HepG2 (cell line): ENCODE results near the gene XRCC5. TPM values are rescaled to one million over a fixed set of nuclear protein-coding genes. Genes with fewer than 3 reads are reported as not detected.
A peak's percentile ranks its signal among the peaks of the same experiment; 100 is the strongest.

ENCODE experiments used
- ATAC-seq: fragments of 200-7000 bp; cut with Tn5 transposase; 3 replicates; pipeline ENCODE4 v1.9.1; 2020; ENCODE audit warnings: mild to moderate bottlenecking, moderate library complexity
- BruUV-seq: library from RNA; stranded (reverse); fragments of 400-500 nt; replicated peaks from 2 replicates; lab custom pipeline; 2021; lab: Mats Ljungman, UMichigan
- CTCF ChIA-PET: fragments of 300-600 bp; formaldehyde crosslinking; extraction: SDS; loops from one replicate; lab custom pipeline; 2021; ENCODE audit warnings: low total read pairs, inconsistent platforms, low intra/inter-chr PET ratio; lab: Yijun Ruan, JAX
- POLR2A ChIA-PET: fragments of 350-600 bp; sonication (Branson Sonifier 250); formaldehyde crosslinking; loops from one replicate; lab custom pipeline; 2020; ENCODE audit warnings: antibody characterized with exemption, inconsistent platforms; lab: Yijun Ruan, JAX
- DNase-seq: peaks from one replicate; pipeline ENCODE4 v3.0.0-alpha.2; 2015; ENCODE audit warnings: low spot score
- FAIRE-seq: peaks from 3 replicates; lab custom pipeline; 2011; peaks lifted over from hg19 to GRCh38; lab: Jason Lieb, UNC
- H2AFZ ChIP-seq: one replicate; pipeline ENCODE4 v1.6.1; 2011; ENCODE audit warnings: low read length, inconsistent platforms
- H3K27ac ChIP-seq: fragments of 300-600 bp; 3 replicates; pipeline ENCODE4 v1.8.0; 2011; ENCODE audit warnings: mixed run types, mild to moderate bottlenecking, mixed read lengths, low read length, inconsistent platforms; ENCODE audit not compliant: insufficient read depth; ENCODE audit errors: extremely low read length
- H3K27me3 ChIP-seq, 2 experiments: fragments of 200-600 bp in 1 of 2; 2 replicates in 1 of 2; 3 replicates in 1 of 2; pipeline versions ENCODE4 v1.6.0 to v1.8.0; 2011; ENCODE audit warnings: low read length in 2 of 2, mild to moderate bottlenecking in 2 of 2, moderate library complexity in 2 of 2, inconsistent platforms in 1 of 2; ENCODE audit not compliant: insufficient read depth in 2 of 2, control insufficient read depth in 1 of 2
- H3K36me3 ChIP-seq, 2 experiments: fragments of 200-600 bp in 1 of 2; replicated peaks in 1 of 2; 2 replicates in 1 of 2; 3 replicates in 1 of 2; pipeline versions ENCODE4 v1.5.1 to v1.8.0; 2011; ENCODE audit warnings: low read length in 2 of 2, inconsistent platforms in 1 of 2; ENCODE audit not compliant: insufficient read depth in 2 of 2, control insufficient read depth in 1 of 2
- H3K4me1 ChIP-seq: 2 replicates; pipeline ENCODE4 v1.5.1; 2012; ENCODE audit warnings: low read length, inconsistent platforms; ENCODE audit not compliant: insufficient read depth
- H3K4me2 ChIP-seq: 2 replicates; pipeline ENCODE4 v1.6.0; 2011; ENCODE audit warnings: low read depth, low read length, inconsistent platforms
- H3K4me3 ChIP-seq, 3 experiments: fragments of 200-600 bp in 1 of 3; sonication (generic), shearing (Covaris generic) in 1 of 3; replicated peaks in 1 of 3; 2 replicates each; pipeline ENCODE4 v1.5.1; 2011 to 2016; ENCODE audit warnings: low read length in 3 of 3, inconsistent platforms in 2 of 3, low read depth in 2 of 3, mild to moderate bottlenecking in 2 of 3, control low read depth in 1 of 3, mixed read lengths in 1 of 3; ENCODE audit not compliant: insufficient read depth in 1 of 3
- H3K79me2 ChIP-seq: one replicate; pipeline ENCODE4 v1.6.1; 2011; ENCODE audit warnings: low read length, inconsistent platforms; ENCODE audit not compliant: insufficient read depth
- H3K9ac ChIP-seq: 2 replicates; pipeline ENCODE4 v1.6.0; 2011; ENCODE audit warnings: mild to moderate bottlenecking, low read depth, low read length, inconsistent platforms; ENCODE audit not compliant: insufficient read depth
- H3K9me3 ChIP-seq: 2 replicates; pipeline ENCODE4 v1.5.1; 2012; ENCODE audit warnings: mild to moderate bottlenecking, low read length
- H4K20me1 ChIP-seq: 2 replicates; pipeline ENCODE4 v1.6.0; 2011; ENCODE audit warnings: inconsistent platforms, mild to moderate bottlenecking, low read length, moderate library complexity; ENCODE audit not compliant: insufficient read depth
- CTCF ChIP-seq: sonication (generic); formaldehyde crosslinking; IDR thresholded peaks from 2 replicates; pipeline ENCODE4 v1.5.0; 2020; ENCODE audit warnings: mild to moderate bottlenecking, missing genetic modification reagents, moderate library complexity
- DMAP1 ChIP-seq: IDR thresholded peaks from 2 replicates; pipeline ENCODE4 v1.6.1; 2016
- ETS1 ChIP-seq: sonication (generic); formaldehyde crosslinking; IDR thresholded peaks from 2 replicates; pipeline ENCODE4 v1.4.0; 2020; ENCODE audit warnings: missing genetic modification reagents
- GFI1 ChIP-seq: sonication (generic); formaldehyde crosslinking; IDR thresholded peaks from 2 replicates; pipeline ENCODE4 v1.5.0; 2020; ENCODE audit warnings: missing genetic modification reagents, mild to moderate bottlenecking, borderline replicate concordance
- IKZF5 ChIP-seq: IDR thresholded peaks from 2 replicates; pipeline ENCODE4 v1.6.1; 2018; ENCODE audit warnings: missing genetic modification reagents, mild to moderate bottlenecking, missing compliant biosample characterization
- MEF2D ChIP-seq: sonication (generic); formaldehyde crosslinking; IDR thresholded peaks from 2 replicates; pipeline ENCODE4 v1.5.1; 2020; ENCODE audit warnings: mild to moderate bottlenecking, missing genetic modification reagents
- RAD21 ChIP-seq: fragments of 450-650 bp; formaldehyde crosslinking; IDR thresholded peaks from 2 replicates; pipeline ENCODE4 v1.5.0; 2020; ENCODE audit warnings: mild to moderate bottlenecking
- STAG1 ChIP-seq: sonication (generic); formaldehyde crosslinking; IDR thresholded peaks from 2 replicates; pipeline ENCODE4 v1.4.0; 2020; ENCODE audit warnings: missing genetic modification reagents
- ZNF343 ChIP-seq: sonication (generic); formaldehyde crosslinking; IDR thresholded peaks from 2 replicates; pipeline ENCODE4 v1.4.0; 2020; ENCODE audit warnings: mild to moderate bottlenecking, missing genetic modification reagents
- ZNF605 ChIP-seq: sonication (generic); formaldehyde crosslinking; IDR thresholded peaks from 2 replicates; pipeline ENCODE4 v1.8.0; 2022; ENCODE audit warnings: mild to moderate bottlenecking, missing genetic modification reagents
- ZNF773 ChIP-seq: sonication (generic); formaldehyde crosslinking; IDR thresholded peaks from 2 replicates; pipeline ENCODE4 v1.4.0; 2020; ENCODE audit warnings: missing genetic modification reagents, borderline replicate concordance
- ZNF780A ChIP-seq: sonication (generic); formaldehyde crosslinking; IDR thresholded peaks from 2 replicates; pipeline ENCODE4 v1.8.0; 2022; ENCODE audit warnings: mild to moderate bottlenecking, missing genetic modification reagents, moderate library complexity
- ZSCAN12 ChIP-seq: sonication (generic); formaldehyde crosslinking; IDR thresholded peaks from 2 replicates; pipeline ENCODE4 v1.9.0; 2021; ENCODE audit warnings: mild to moderate bottlenecking, missing genetic modification reagents
- WGBS: methylation state at CpG from one replicate; pipeline ENCODE4 v1.1.6; 2017; ENCODE audit warnings: low lambda C conversion rate; 5-methylcytosine and 5-hydroxymethylcytosine counted together
- in situ Hi-C: cut with HindIII; loops from 2 replicates; pipeline ENCODE4 v1.10.0; 2017; ENCODE audit warnings: low pct_unique_long_range_greater_than_20kb; ENCODE audit not compliant: extremely low pct_ligation_motif_present
- intact Hi-C: fragments of 100-400 bp; cut with micrococcal nuclease; formaldehyde crosslinking; loops from one replicate; pipeline ENCODE4 v1.10.0; 2022; ENCODE audit not compliant: unreplicated experiment
- polyA plus RNA-seq, 8 experiments: library from polyadenylated mRNA; depleted of rRNA in 3 of 8; stranded (reverse) in 7 of 8; unstranded in 1 of 8; fragments of >200 nt; fragmentation: Illumina TruSeq in 4 of 8; extraction: Trizol in 4 of 8; gene quantifications; 2 replicates each; pipeline versions ENCODE4 v1.2.1 to v1.2.3, GENCODE V29; 2011 to 2016; ENCODE audit warnings: low read depth in 4 of 8, missing spikeins in 1 of 8, mixed read lengths in 1 of 8; ENCODE audit not compliant: insufficient read depth in 1 of 8
- total RNA-seq, 5 experiments: library from RNA; depleted of rRNA; stranded (reverse); fragments of >200 nt; fragmentation: Illumina TruSeq; extraction: Trizol; gene quantifications; 2 replicates each; pipeline ENCODE4 v1.2.3, GENCODE V29; 2016; ENCODE audit warnings: low read depth in 1 of 5

Gene XRCC5
- total and polyA plus RNA-seq, 2 of the 13 experiments (the other 11 are each of a cell fraction or from before 2014, with no cell fraction given) = 264 to 454 TPM

- FAIRE-seq = no peak
- POLR2A ChIA-PET = interaction anchor here (0.8 to 1.1 kb wide), 3 partner anchors 18 to 50 kb away, joined by 3 read pairs; partner anchors contain the start of genes PECR and TMEM169
- WGBS = 99% methylated on average over 2 of the region's 2 CpGs
- Histone ChIP-seq H2AFZ (no peak overlapping the region), H3K27me3 (no peaks in the 10 kb centered on the region), H3K9me3 (no peaks in the 10 kb centered on the region), H3K36me3 (peaks cover 26 to 57% of the 10 kb centered on the region in 2 experiments), H4K20me1 (peaks cover 8% of the 10 kb centered on the region; the same call in 1 of the 2 replicates), H3K27ac (no peak overlapping the region), H3K79me2 (peaks cover 15% of the 10 kb centered on the region), H3K4me3 (no peak overlapping the region), H3K4me1 (peaks cover 32% of the 10 kb centered on the region), H3K4me2 (no peak overlapping the region), H3K9ac (no peak overlapping the region)
- in situ Hi-C loops = no loop called here
- TF ChIP-seq STAG1 (CRISPR knock-in tag) = peak; percentile 72
- TF ChIP-seq ETS1 = no peak
- TF ChIP-seq IKZF5 (CRISPR knock-in tag) = no peak
- TF ChIP-seq MEF2D = no peak
- no peak for TF ChIP-seq GFI1
- TF ChIP-seq ZNF605 (CRISPR knock-in tag) = no peak
- no peak for TF ChIP-seq DMAP1 (CRISPR knock-in tag)
- TF ChIP-seq CTCF (CRISPR knock-in tag) = peak; percentile 58
- TF ChIP-seq ZNF773 (CRISPR knock-in tag) = no peak
- no peak for TF ChIP-seq ZSCAN12 (CRISPR knock-in tag)
- TF ChIP-seq RAD21 (CRISPR knock-in tag) = 0 out of 2 replicates have a peak, but pooled peaks have one; percentile 9
- no peak for TF ChIP-seq ZNF780A
- TF ChIP-seq ZNF343 (CRISPR knock-in tag) = no peak
- intact Hi-C loops = loop anchor here (1.0 to 2.0 kb wide), 2 partner anchors 41 to 45 kb away; partner anchors contain the start of gene XRCC5
- BruUV-seq = TSS peak; percentile 27
- peak; percentile 45 for ATAC-seq
- CTCF ChIA-PET = interaction anchor here (1.1 to 1.6 kb wide), 2 partner anchors 41 to 76 kb away, joined by 3 to 8 read pairs; no protein-coding TSS in a partner anchor
- DNase-seq = no peak
Measured at GRCh38 chr2:216064014-216064630, 45.0 kb upstream of the XRCC5 start.
